Muscle layer of duodenum (tissue), 2 donors: ENCODE data around the gene HRH1.
"Not testable (repeated sequence)": the region's sequence is repeated elsewhere in the genome, so short reads cannot be mapped to it uniquely, and the experiment has no call there.

Experiments used
- H3K27ac ChIP-seq: one replicate; pipeline ENCODE4 v1.7.0; 2013; ENCODE audit warnings: mild to moderate bottlenecking, low read length
- H3K27me3 ChIP-seq: one replicate; pipeline ENCODE4 v1.7.0; 2013; ENCODE audit warnings: low read depth, mild to moderate bottlenecking, control low read depth, low read length
- H3K36me3 ChIP-seq, 2 donors: one replicate each; pipeline ENCODE4 v1.7.0; 2013; ENCODE audit warnings: low read length in 2 of 2, control low read depth in 1 of 2, mild to moderate bottlenecking in 1 of 2; ENCODE audit not compliant: insufficient read depth in 2 of 2, control insufficient read depth in 1 of 2
- H3K4me1 ChIP-seq, 2 donors: one replicate each; pipeline ENCODE4 v1.7.0; 2013; ENCODE audit warnings: low read length in 2 of 2, mild to moderate bottlenecking in 2 of 2, control low read depth in 1 of 2, moderate library complexity in 1 of 2; ENCODE audit not compliant: insufficient read depth in 2 of 2, control insufficient read depth in 1 of 2
- H3K4me3 ChIP-seq, 2 donors: one replicate each; pipeline ENCODE4 v1.7.0; 2013; ENCODE audit warnings: low read length in 2 of 2, low read depth in 1 of 2, mild to moderate bottlenecking in 1 of 2
- H3K9me3 ChIP-seq, 2 donors: one replicate each; pipeline ENCODE4 v1.7.0; 2013; ENCODE audit warnings: low read length in 2 of 2, control low read depth in 1 of 2, mild to moderate bottlenecking in 1 of 2; ENCODE audit not compliant: control insufficient read depth in 1 of 2
- donor health status: healthy.

Gene HRH1

DNA sequence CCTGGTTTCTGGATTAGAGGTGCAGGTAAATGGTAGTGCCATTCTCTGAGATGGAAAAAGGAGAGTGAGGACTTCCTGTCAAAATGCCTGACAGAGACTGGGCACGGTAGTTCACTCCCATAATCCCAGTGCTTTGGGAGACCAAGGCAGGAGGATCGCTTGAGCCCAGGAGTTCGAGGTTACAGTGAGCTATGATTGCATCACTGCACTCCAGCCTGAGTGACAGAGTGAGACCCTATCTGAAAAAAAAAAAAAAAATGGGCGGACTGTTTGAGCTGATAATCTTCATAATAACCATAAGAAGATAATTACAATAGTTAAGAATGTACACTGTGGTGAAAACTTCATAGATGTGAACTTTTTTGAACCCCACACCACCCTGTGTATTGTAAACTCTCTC, 44.2 kb downstream of the HRH1 start:
- H3K36me3 ChIP-seq: no peaks in the 10 kb centered on the region
- H3K27ac ChIP-seq: no peak overlapping the region
- no peak overlapping the region for H3K4me3 ChIP-seq
- no peaks in the 10 kb centered on the region for H3K27me3 ChIP-seq
- H3K4me1 ChIP-seq: peaks cover 0 to 4% of the 10 kb centered on the region in 2 donors
- H3K9me3 ChIP-seq: no peaks in the 10 kb centered on the region

DNA sequence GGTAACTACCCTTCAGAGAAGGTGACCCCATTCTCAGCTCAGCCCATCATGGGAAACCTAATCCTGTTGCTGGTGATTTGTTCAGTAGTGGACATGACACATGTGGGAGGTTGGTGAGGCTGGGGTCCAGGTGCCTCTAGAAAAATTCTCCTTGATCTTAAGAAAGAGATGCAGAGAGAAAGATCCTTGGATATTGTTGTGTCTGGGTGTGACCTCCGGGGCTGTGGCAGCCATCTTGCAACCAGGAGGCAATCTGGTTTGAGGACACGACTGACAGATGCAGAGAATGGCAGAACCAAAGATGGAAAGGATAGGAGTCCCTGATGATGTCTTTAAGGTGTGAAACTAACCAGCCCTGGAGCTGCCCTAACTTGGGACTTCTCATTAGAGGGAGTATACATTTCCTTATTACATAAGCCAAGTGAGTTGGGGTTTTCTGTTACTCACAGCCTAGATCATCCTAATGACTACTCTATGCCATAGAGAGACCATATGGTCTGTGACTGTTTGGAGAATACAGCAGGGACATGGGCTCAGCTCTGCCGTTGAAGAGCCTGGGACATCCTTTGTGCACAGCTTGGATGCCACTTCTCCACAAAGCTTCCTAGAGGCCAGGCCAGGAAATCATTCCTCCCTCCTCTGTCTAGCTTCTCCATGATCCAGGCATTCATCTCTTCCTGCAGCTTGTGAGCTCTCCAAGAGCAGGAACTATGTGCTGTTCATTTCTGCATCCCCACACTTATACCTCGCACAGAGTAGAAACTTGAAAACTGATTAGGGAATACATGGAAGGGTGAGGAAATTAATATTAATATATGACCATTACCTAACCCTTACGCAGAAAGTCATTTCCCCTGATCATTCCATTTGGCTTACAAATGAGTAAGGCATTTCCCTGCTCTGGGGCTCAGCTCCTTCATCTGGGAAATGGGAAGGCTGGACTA, 45.9 kb downstream of the HRH1 start:
- Histone ChIP-seq H3K27me3 (no peaks in the 10 kb centered on the region), H3K9me3 (no peaks in the 10 kb centered on the region), H3K27ac (no peak overlapping the region), H3K36me3 (no peaks in the 10 kb centered on the region), H3K4me3 (no peak overlapping the region), H3K4me1 (peaks cover 0 to 4% of the 10 kb centered on the region in 2 donors)

DNA sequence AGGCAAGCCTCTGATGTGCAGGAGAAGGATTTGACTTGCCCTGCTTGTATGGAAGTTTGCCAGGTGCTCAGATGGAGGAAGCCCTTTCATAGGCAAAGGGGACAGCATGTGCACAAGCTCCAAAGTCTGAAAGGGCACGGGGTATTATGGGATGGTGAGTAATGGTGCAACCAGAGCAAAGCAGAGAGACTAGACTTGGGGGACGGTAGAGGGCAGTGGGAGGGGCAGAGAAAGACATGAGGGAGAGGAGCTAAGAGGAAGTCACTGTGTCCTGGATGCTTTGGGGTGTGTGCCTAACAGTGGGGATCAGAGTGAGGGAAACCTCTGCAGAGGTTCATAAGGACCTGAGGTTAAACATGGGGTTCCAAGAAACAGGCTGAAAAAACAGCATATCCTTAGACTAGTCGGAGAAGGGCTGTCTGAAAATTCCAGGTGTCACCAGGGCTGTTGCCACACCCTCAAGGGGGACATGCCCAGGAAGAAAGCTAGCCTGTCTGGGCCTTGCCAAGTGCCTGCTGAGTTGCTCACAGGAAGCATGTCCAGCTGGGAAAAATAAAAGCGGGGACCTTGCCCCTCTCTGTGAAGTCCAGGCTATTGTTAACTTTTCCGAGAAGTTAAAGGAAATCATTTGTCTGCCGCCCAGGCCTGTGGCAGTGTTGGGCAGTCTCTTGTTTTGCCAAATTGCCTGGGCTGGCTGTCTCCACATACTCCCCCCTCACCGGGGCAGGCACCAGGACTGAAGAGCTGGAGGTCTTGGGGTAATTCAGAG, 47.1 kb downstream of the HRH1 start:
- H3K27ac ChIP-seq: no peak overlapping the region
- no peaks in the 10 kb centered on the region for H3K36me3 ChIP-seq
- no peak overlapping the region for H3K4me3 ChIP-seq
- no peaks in the 10 kb centered on the region for H3K9me3 ChIP-seq
- no peaks in the 10 kb centered on the region for H3K27me3 ChIP-seq
- peaks cover 0 to 4% of the 10 kb centered on the region in 2 donors for H3K4me1 ChIP-seq

DNA sequence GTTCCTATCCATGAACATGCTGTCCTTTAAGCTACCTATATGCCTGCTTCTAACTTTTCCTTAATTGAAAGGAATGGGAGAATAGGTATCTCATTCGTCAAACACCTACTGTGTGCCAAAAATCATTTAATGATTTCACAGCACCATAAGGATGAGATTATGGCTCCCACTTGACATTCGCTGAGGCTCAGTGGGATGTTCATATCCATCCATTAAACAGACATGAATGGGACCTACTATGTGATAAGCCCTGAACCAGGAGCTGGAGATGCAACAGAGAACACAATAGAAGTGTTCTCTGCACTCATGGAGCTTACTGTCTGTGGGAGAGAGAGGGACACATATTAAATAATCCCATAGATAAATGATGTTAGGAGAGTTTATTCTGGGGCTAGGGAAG, 49.7 kb downstream of the HRH1 start:
- H3K9me3 ChIP-seq: no peaks in the 10 kb centered on the region
- H3K4me1 ChIP-seq: no peaks in the 10 kb centered on the region
- H3K27ac ChIP-seq: no peak overlapping the region
- no peaks in the 10 kb centered on the region for H3K27me3 ChIP-seq
- no peaks in the 10 kb centered on the region for H3K36me3 ChIP-seq
- no peak overlapping the region for H3K4me3 ChIP-seq

DNA sequence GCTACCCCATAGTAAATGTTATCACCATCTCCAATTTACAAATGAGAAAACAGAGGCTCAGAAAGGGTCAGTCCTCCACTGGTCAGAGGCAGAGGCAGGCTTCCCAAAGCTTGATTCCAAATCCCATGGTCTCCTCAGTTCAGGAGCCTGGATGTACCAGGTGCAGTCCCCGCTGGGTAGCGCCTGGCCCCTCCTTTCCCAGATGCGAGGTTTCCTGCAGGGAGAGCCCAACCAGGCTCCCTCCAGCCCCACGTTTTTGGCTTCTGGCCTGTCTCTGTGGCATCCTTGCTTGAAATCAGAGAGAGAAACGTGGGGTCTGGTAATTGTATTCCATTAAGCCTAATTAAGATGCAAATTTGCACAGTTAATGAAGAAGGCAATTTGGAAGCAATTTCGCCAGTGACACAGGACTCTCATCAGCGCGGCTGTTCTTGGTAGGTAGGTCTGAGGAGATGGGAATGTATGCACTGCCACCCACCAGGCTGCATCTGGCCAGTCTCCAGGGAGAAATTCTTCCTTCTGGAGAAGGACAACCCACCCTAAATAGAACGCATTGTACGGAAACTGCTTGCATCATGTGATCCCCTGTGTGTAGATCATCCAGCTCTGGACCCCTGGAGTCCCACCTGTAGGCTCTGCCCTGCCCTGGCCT, 50.5 kb downstream of the HRH1 start:
- no peaks in the 10 kb centered on the region for H3K36me3 ChIP-seq
- H3K27me3 ChIP-seq: no peaks in the 10 kb centered on the region
- H3K4me3 ChIP-seq: no peak overlapping the region
- no peak overlapping the region for H3K27ac ChIP-seq
- H3K9me3 ChIP-seq: no peaks in the 10 kb centered on the region
- H3K4me1 ChIP-seq: no peaks in the 10 kb centered on the region

DNA sequence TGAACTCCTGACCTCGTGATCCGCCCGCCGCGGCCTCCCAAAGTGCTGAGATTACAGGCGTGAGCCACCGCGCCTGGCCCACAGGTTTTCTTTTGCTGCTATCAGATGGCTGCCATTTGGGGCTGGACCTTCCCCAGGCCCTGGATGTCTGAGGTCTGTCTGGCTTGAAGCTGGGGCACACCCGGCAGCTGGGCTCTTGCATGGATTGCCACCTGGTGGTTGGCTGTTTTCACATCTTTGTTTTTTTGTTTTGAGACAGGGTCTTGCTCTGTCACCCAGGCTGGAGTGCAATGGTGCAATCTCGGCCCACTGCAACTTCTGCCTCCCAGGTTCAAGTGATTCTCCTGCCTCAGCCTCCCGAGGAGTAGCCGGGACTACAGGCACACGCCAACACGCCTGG, 51.6 kb downstream of the HRH1 start:
- H3K4me3 ChIP-seq, H3K9me3 ChIP-seq, H3K27me3 ChIP-seq, H3K36me3 ChIP-seq, H3K27ac ChIP-seq, H3K4me1 ChIP-seq: not testable (repeated sequence)

DNA sequence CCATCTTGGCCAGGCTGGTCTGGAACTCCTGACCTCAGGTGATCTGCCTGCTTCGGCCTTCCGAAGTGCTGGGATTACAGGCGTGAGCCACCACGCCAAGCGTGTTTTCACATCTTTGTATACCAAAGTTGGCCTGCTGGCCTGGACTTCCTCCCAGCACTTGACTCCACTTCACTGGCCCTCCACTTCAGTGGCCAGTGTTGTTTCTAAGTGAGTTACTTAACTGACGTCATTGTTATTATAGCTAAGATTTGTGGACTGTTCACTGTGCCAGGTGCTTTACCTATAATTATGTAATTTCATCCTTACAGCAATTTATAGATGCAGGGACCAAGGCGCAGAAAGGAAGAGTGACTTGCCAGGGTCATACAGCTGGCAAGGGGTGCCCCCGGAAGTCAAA, 52.0 kb downstream of the HRH1 start:
- Histone ChIP-seq H3K27ac (no peak overlapping the region), H3K4me3 (no peak overlapping the region), H3K9me3 (no peaks in the 10 kb centered on the region), H3K27me3 (no peaks in the 10 kb centered on the region), H3K4me1 (no peaks in the 10 kb centered on the region), H3K36me3 (no peaks in the 10 kb centered on the region)

DNA sequence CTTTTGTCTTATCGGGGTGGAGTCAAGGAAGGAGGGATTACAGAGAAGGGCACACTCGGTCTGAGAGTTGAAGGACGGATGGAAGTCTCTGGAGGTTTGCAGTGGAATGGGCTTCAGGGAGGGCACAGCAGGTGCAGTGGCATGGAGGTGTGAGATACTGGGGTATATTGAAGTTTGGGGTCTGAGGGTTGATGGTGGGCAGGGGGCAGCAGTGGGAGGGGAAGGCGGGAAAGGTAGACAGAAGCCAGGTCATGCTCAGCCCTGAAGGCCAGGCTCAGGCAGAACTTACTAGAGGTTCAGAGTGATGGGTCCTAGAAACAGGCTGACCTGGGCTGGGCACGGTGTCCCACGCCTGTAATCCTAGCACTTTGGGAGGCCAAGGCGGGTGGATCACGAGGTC, 52.7 kb downstream of the HRH1 start:
- H3K27me3 ChIP-seq: no peaks in the 10 kb centered on the region
- no peaks in the 10 kb centered on the region for H3K4me1 ChIP-seq
- no peaks in the 10 kb centered on the region for H3K36me3 ChIP-seq
- no peaks in the 10 kb centered on the region for H3K9me3 ChIP-seq
- no peak overlapping the region for H3K27ac ChIP-seq
- H3K4me3 ChIP-seq: no peak overlapping the region

DNA sequence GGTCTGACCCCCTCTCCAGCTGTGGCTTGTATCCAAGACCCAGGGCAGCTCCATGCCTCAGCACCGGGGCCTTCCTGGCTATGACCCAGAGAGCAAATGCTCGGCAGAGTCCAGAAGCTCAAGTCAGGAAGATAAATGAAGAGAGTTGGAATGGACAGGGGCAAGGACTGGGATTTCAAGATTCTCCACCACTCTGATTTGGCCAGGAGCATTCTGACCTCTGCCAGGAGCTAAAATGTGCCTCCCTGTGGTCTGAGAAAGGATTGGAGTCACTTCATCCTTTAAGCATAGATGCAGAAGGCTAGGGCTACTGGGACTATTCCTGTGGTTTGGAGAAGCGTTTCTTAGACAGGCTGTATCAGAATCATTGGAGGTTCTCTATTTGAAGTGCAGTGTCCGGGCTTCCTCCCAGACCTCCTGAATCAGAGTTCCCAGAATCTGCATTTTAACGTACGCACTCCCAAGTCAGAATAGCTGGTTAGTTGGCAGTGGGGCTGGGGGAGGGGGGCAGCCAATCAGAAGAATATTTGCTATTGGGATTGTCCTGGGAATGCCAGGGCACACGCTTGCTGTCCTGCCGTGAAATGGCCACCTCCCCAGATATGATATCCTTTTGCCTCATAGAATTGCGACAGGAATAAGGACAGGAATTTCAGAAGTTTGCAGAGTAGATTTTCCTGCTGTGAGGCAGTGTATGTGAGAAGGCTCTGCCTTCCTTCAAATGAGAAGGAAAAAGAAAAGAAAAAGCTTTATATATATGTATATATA, 57.4 kb downstream of the HRH1 start:
- Histone ChIP-seq H3K27ac (no peak overlapping the region), H3K36me3 (no peaks in the 10 kb centered on the region), H3K27me3 (no peaks in the 10 kb centered on the region), H3K4me1 (peaks cover 0 to 5% of the 10 kb centered on the region in 2 donors), H3K4me3 (no peak overlapping the region), H3K9me3 (no peaks in the 10 kb centered on the region)

DNA sequence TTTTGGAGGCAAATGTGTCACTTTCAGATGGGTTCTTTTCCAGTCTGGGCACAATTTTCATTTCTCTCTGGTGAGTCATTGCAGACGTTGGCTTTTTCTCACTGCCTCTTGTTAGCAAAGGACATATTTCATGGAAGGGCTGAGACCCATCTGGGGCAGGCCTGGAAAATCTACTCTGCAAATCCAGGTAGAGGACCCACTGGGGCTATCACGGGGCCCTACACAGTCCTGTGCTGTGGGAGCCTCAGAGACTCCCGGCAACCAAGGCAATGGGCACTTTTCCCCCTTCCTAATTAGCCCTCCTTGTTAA, 58.0 kb downstream of the HRH1 start:
- no peaks in the 10 kb centered on the region for H3K36me3 ChIP-seq
- H3K9me3 ChIP-seq: no peaks in the 10 kb centered on the region
- H3K27ac ChIP-seq: no peak overlapping the region
- no peaks in the 10 kb centered on the region for H3K27me3 ChIP-seq
- H3K4me3 ChIP-seq: no peak overlapping the region
- H3K4me1 ChIP-seq: peaks cover 0 to 5% of the 10 kb centered on the region in 2 donors

DNA sequence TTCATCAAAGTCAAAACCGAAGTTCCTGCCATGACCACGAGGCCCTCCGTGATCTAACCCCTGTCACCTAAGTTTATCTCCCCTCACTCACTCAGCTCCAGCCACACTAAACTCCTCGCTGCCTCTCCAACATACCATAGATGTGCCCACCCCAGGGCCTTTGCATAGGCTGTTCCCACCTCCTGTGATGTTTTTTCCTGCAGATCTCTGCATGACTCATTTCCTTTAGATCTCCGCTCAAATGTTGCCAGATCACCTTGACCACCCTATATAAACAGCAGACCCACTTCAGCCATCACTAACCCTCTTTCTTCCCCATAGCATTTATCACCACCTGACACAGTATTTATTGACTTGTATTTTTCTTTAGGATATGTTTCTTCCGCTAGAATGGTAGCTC, 58.5 kb downstream of the HRH1 start:
- Histone ChIP-seq H3K4me3 (no peak overlapping the region), H3K36me3 (no peaks in the 10 kb centered on the region), H3K27me3 (no peaks in the 10 kb centered on the region), H3K4me1 (peaks cover 0 to 5% of the 10 kb centered on the region in 2 donors), H3K27ac (no peak overlapping the region), H3K9me3 (no peaks in the 10 kb centered on the region)
